AG09309 (cell line): ENCODE measurements around the gene IGFBP2.

Experiments
- DNase-seq: peaks from one replicate; pipeline ENCODE4 v3.0.0-alpha.2; 2010; ENCODE audit warnings: low read depth
- H3K4me3 ChIP-seq: 2 replicates; pipeline ENCODE4 v1.5.1; 2011; ENCODE audit warnings: mild to moderate bottlenecking, low read depth, low read length, moderate library complexity; ENCODE audit not compliant: control insufficient read depth
- TF ChIP-seq, protein P1 (sequence below): IDR thresholded peaks from 2 replicates; pipeline ENCODE4 v1.5.1; 2011; ENCODE audit warnings: mild to moderate bottlenecking, low read depth, low read length, inconsistent platforms; ENCODE audit not compliant: insufficient read depth, control insufficient read depth; ENCODE audit errors: missing control alignments

Gene IGFBP2

GRCh38 chr2:216653931-216654365, 20.7 kb downstream of the IGFBP2 start:
- TF ChIP-seq, protein P1, sequence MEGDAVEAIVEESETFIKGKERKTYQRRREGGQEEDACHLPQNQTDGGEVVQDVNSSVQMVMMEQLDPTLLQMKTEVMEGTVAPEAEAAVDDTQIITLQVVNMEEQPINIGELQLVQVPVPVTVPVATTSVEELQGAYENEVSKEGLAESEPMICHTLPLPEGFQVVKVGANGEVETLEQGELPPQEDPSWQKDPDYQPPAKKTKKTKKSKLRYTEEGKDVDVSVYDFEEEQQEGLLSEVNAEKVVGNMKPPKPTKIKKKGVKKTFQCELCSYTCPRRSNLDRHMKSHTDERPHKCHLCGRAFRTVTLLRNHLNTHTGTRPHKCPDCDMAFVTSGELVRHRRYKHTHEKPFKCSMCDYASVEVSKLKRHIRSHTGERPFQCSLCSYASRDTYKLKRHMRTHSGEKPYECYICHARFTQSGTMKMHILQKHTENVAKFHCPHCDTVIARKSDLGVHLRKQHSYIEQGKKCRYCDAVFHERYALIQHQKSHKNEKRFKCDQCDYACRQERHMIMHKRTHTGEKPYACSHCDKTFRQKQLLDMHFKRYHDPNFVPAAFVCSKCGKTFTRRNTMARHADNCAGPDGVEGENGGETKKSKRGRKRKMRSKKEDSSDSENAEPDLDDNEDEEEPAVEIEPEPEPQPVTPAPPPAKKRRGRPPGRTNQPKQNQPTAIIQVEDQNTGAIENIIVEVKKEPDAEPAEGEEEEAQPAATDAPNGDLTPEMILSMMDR, result no peak
- no peak overlapping the region for H3K4me3 ChIP-seq
- no peak for DNase-seq

DNA sequence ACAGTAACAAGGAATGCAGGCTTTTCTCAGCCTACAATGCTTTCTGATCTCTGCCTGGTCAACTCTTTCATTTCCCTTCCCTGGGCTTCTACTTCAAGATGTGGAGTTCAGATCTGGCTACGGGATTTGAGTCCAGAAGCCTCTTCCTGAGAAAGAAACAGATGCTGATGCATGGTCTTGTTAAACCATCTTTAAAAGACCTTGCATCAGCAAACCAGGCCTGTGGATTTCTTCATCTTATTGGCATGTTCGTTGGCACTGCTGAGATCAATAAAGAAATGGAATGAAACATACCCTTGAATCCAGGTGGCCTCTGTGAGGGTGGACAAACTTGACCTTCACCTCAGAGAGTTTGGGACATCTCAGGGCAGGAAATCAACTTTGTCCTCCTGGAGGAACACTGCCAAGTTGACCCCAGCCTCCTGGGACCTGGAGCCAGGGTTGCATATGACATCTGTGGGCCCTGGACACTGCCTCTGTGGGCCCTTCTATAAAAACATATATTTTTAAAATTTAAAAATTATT, 21.4 kb downstream of the IGFBP2 start:
- TF ChIP-seq, protein P1, result no peak
- DNase-seq, result no peak
- H3K4me3 ChIP-seq, result no peak overlapping the region

DNA sequence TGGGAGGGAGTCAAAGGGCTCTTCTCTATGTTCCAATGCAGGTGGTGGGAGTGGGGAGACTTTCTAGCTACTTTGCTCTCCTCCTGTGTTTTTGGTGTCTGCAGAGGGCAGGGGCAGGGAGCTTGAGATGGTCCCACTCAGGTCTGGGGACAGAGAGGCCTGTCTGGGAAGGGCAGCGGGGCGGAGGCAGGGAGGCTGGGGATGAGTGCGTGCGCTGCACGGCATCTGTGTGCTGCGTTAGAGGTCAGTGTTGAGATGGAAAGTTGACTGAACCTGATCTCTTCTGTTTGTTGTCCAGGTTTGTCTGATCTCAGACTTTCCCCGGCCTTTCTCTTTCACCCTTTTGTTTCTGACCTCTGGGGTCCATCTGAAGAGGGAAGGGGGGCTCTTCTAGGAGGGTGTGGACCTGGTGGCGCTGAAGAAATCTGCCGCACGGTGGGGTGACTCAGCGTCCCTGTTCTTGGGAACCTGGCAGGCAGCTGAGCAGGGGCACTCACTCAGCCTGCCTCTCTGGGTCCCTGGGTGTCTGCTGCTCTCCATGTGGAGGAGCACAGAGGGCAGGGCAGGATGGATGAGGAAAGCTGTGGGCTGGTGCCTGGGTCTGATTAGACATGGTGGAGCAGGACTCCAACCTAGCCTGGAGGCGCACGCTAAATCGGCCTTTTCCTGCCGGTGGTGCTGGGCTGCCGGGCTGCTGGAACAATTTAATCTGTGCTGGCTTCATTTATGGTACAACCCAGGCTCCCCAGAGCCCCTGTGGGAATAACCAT, 24.1 kb downstream of the IGFBP2 start:
- TF ChIP-seq, protein P1, result no peak
- no peak for DNase-seq
- H3K4me3 ChIP-seq, result no peak overlapping the region

DNA sequence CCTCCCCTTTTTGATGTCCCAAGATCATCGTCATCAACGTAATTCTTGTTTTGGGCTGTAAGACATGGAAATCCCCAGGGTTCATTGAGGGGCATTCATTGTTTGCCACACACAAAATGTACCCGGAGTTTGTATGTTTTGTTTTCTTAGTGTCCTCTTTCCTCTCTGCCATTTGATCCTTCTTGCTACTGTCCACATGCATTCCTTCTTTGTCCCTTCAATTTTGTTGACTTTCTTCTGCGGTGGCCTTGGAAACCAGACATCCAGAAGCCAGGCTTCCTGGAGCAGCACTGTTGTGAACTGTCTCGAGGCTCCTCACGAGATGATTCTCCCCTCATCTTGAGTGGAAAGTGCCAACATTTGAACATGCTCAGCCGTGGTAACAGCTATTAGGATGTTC, 24.8 kb downstream of the IGFBP2 start:
- TF ChIP-seq, protein P1, result no peak
- H3K4me3 ChIP-seq, result no peak overlapping the region
- DNase-seq, result no peak

GRCh38 chr2:216658757-216659156, 25.5 kb downstream of the IGFBP2 start:
- no peak for DNase-seq
- TF ChIP-seq, protein P1, result no peak

GRCh38 chr2:216659276-216659675, 26.1 kb downstream of the IGFBP2 start:
- no peak overlapping the region for H3K4me3 ChIP-seq
- DNase-seq, result no peak

More at GRCh38 chr2:216658757-216659156, 25.5 kb downstream of the IGFBP2 start:
- H3K4me3 ChIP-seq, result no peak overlapping the region

More at GRCh38 chr2:216659276-216659675, 26.1 kb downstream of the IGFBP2 start:
- TF ChIP-seq, protein P1, result no peak
